BLaER1 treated with 17β-estradiol and CSF1 and Interleukin-3, amounts not matched to agents 10 nM and 100 nM (cell line): ENCODE measurements around the gene PRKG1.

Source experiments
- H3K27ac ChIP-seq, 11 experiments: shearing (Covaris generic); formaldehyde crosslinking; 2 replicates each; pipeline ENCODE4 v1.8.1; 2022
- H3K27me3 ChIP-seq, 11 experiments: shearing (Covaris generic); formaldehyde crosslinking; 2 replicates each; pipeline ENCODE4 v1.8.1; 2022
- H3K36me3 ChIP-seq, 11 experiments: shearing (Covaris generic); formaldehyde crosslinking; 2 replicates each; pipeline ENCODE4 v1.8.1; 2022
- H3K4me1 ChIP-seq, 10 experiments: shearing (Covaris generic); formaldehyde crosslinking; 2 replicates each; pipeline ENCODE4 v1.8.1; 2022
- H3K4me2 ChIP-seq, 11 experiments: shearing (Covaris generic); formaldehyde crosslinking; 2 replicates each; pipeline ENCODE4 v1.8.1; 2022
- H3K4me3 ChIP-seq, 10 experiments: shearing (Covaris generic); formaldehyde crosslinking; 2 replicates each; pipeline ENCODE4 v1.8.1; 2022
- H3K9ac ChIP-seq, 11 experiments: shearing (Covaris generic); formaldehyde crosslinking; 2 replicates each; pipeline ENCODE4 v1.8.1; 2022
- H3K9me3 ChIP-seq, 11 experiments: shearing (Covaris generic); formaldehyde crosslinking; replicated peaks in 1 of 11; 2 replicates each; pipeline ENCODE4 v1.8.1; 2022
- H4K20me1 ChIP-seq, 11 experiments: shearing (Covaris generic); formaldehyde crosslinking; 2 replicates each; pipeline ENCODE4 v1.8.1; 2022
- Cebpa-rat ChIP-seq, 11 experiments: shearing (Covaris generic); IDR thresholded peaks; 2 replicates each; pipeline ENCODE4 v1.8.1; 2022

PRKG1 gene

DNA sequence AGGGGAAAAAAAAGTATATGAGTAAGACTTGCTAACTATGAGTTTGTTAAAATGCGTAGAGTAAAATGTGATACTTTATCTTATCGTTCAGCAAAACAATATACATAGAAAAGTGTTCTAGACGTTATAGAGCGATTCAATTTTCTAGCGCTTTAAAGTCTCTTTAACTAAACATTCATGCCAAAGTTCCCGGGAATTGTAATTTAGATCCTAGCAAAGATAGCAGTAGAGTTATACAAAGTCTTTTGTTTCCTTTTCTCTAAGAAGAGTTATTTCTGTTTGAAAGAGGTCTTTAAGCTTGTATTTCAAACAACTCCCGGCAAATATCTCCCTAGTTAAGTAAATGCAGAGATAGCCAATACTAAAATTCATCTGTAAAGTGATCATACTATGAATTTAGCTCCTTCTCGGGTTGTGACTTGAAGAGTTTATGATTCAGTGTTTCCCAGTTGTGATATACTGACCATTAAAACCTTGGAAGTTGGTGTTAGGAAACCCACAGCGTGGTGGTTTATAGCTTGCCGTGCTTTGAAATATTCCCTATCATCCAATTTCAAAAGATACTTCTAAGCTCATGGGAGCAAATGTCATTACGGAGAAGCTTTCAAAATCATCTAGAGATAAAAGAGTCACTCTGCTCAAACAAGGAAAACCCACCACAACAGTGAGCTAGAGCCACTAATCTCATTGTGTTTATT lies 453.4 kb downstream of the PRKG1 start:
- no peaks in the 10 kb centered on the region for H3K27me3 ChIP-seq
- H3K36me3 ChIP-seq, result no peaks in the 10 kb centered on the region
- H4K20me1 ChIP-seq, result no peaks in the 10 kb centered on the region
- H3K27ac ChIP-seq, result no peak overlapping the region
- peak overlapping the region in 3 of 11 experiments; percentile 19 to 24 (median 24); a peak in 5 of 22 replicates for H3K4me2 ChIP-seq
- H3K9ac ChIP-seq, result no peak overlapping the region
- H3K9me3 ChIP-seq, result no peaks in the 10 kb centered on the region
- H3K4me3 ChIP-seq, result no peak overlapping the region
- peaks cover 0 to 11% (median 6%) of the 10 kb centered on the region in 10 experiments; a peak in 8 of 20 replicates for H3K4me1 ChIP-seq
- no peak for TF ChIP-seq Cebpa-rat (IDR thresholded peaks at IDR 0.05)

DNA sequence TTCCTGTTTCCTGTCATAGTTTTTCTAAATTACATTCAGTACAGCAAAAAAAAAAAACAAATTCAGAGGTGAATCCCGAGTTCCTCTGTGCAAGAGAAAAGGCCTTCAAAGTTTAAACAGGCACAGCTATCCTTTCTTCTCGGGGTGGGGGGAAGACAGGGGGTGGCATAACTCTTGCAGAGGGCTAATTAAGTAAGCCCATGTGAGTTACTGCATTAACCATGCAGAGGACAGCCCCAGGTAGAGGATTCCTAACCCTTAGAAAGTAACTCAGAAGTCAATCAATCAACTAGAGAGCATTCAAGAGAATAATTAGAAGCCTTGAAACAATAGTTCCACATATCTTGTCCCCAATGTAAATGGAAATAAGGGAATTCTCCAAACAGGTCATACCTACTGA lies 454.2 kb downstream of the PRKG1 start:
- Histone ChIP-seq H3K9ac (no peak overlapping the region), H3K4me3 (no peak overlapping the region), H3K9me3 (no peaks in the 10 kb centered on the region), H3K4me2 (peak overlapping the region in 7 of 11 experiments; percentile 13 to 52 (median 24); a peak in 8 of 22 replicates), H3K4me1 (peaks cover 0 to 11% (median 6%) of the 10 kb centered on the region in 10 experiments; a peak in 8 of 20 replicates), H3K36me3 (no peaks in the 10 kb centered on the region), H3K27me3 (no peaks in the 10 kb centered on the region), H3K27ac (no peak overlapping the region), H4K20me1 (no peaks in the 10 kb centered on the region)
- no peak for TF ChIP-seq Cebpa-rat (IDR thresholded peaks at IDR 0.05)

DNA sequence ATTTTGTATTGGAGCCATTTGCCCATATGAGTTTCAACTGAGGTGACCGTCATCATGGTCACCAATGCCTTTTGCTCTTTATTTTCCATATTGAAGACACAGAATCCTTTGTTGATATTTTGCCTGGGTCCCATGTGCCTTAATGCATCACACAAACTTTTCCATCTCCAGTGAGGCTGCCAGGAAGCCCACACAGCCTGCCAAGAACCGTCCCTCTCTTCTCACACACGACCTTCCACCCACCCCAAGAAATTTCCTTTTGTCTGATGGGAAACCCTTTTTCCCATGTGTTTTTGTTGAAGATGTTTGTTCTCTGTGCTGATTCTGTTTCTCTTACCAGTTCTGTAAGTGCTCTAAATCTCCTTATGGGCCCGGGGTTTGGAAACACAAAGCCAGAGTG lies 456.3 kb downstream of the PRKG1 start:
- H3K9me3 ChIP-seq, result no peaks in the 10 kb centered on the region
- H3K4me3 ChIP-seq, result no peak overlapping the region
- H3K4me2 ChIP-seq, result no peak overlapping the region
- no peaks in the 10 kb centered on the region for H3K27me3 ChIP-seq
- no peaks in the 10 kb centered on the region for H3K36me3 ChIP-seq
- H3K4me1 ChIP-seq, result peaks cover 0 to 11% (median 6%) of the 10 kb centered on the region in 10 experiments; a peak in 8 of 20 replicates
- no peak for TF ChIP-seq Cebpa-rat (IDR thresholded peaks at IDR 0.05)
- H3K27ac ChIP-seq, result no peak overlapping the region
- H4K20me1 ChIP-seq, result no peaks in the 10 kb centered on the region
- no peak overlapping the region for H3K9ac ChIP-seq

DNA sequence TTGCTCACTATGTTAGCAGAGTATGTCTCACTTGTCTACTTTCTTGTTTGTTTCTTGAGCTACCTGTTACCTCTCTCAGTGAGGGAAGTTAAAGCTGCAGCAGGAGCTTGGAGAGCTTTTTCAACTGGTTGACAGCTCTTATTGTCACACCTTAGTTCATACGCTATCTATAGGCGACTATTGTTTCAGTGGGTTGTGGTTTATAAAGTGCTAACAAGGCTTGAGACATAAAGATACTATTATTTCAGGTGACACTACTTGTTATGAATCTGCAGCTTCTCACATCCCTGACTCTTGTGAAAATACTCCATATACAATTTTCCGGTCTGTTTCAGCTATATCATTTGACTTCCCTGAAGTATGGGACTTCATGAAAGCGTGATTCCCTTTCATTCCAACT lies 457.8 kb downstream of the PRKG1 start:
- TF ChIP-seq Cebpa-rat (IDR thresholded peaks at IDR 0.05), result no peak
- Histone ChIP-seq H3K4me2 (no peak overlapping the region), H3K4me3 (no peak overlapping the region), H4K20me1 (no peaks in the 10 kb centered on the region), H3K27me3 (no peaks in the 10 kb centered on the region), H3K4me1 (peaks cover 0 to 11% (median 6%) of the 10 kb centered on the region in 10 experiments; a peak in 8 of 20 replicates), H3K9ac (no peak overlapping the region), H3K27ac (no peak overlapping the region), H3K36me3 (no peaks in the 10 kb centered on the region), H3K9me3 (no peaks in the 10 kb centered on the region)

DNA sequence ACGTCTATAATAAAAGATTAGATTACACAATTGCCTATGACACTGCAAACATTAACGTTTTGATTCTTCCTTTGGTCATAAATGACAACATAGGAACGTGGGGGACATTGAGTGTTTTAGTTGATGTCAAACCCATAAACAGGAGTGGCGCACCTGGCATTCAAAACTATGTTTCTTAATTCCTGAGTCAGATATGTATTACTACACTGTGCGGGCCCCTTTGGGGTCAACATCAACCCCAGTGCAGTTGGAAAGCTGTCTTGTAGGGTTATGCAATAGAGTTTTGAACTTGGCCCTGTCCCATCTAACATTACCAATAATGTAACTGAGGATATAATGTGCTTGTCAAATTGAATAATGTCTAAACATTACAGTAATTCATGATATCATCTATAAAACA lies 468.6 kb downstream of the PRKG1 start:
- no peak for TF ChIP-seq Cebpa-rat (IDR thresholded peaks at IDR 0.05)
- no peaks in the 10 kb centered on the region for H3K36me3 ChIP-seq
- no peaks in the 10 kb centered on the region for H3K4me1 ChIP-seq

DNA sequence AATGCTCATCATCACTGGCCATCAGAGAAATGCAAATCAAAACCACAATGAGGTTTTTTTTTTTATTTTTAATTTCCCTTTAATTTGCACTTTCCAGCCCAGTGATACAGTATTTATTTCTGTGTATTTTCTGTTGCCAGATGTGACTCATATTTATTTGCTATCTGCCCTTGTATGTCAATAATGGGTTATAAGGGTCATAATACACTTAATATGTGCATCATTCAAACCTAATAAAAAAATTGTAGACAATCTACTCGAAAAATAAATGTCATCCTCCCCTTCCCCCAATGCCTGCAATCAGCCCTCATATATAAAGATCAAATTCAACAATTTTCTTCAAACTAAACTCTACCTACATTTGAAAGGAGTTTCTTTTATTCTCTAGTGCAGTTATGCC lies 470.6 kb downstream of the PRKG1 start:
- Histone ChIP-seq H3K27me3 (no peaks in the 10 kb centered on the region), H3K4me2 (no peak overlapping the region), H3K27ac (no peak overlapping the region), H4K20me1 (no peaks in the 10 kb centered on the region), H3K4me3 (no peak overlapping the region), H3K9me3 (no peaks in the 10 kb centered on the region), H3K4me1 (no peaks in the 10 kb centered on the region), H3K36me3 (no peaks in the 10 kb centered on the region), H3K9ac (no peak overlapping the region)
- TF ChIP-seq Cebpa-rat (IDR thresholded peaks at IDR 0.05), result no peak

More for the DNA sequence above, 468.6 kb downstream of the PRKG1 start:
- no peak overlapping the region for H3K27ac ChIP-seq
- H4K20me1 ChIP-seq, result no peaks in the 10 kb centered on the region
- no peak overlapping the region for H3K9ac ChIP-seq
- no peak overlapping the region for H3K4me3 ChIP-seq
- no peaks in the 10 kb centered on the region for H3K9me3 ChIP-seq
- no peaks in the 10 kb centered on the region for H3K27me3 ChIP-seq
- H3K4me2 ChIP-seq, result no peak overlapping the region

DNA sequence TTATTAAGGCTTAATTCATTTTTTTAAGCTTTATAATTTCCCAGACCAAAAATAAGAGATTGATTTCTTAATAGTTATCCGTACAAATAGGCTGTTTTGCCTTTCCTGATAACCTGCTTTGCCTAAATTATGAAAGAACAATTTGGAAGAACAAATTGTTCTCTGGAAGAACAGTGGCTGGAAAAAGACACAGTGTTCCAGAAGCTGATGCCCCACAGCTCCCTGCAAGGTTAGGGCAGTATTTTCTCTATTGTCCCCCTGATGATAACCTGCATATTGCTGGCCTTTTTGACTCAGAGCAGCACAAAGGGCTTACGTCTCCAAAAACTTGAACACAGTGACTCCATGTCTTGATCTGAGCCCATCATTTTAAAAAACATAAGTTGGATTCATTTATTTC lies 473.7 kb downstream of the PRKG1 start:
- no peaks in the 10 kb centered on the region for H4K20me1 ChIP-seq
- no peaks in the 10 kb centered on the region for H3K9me3 ChIP-seq
- no peak overlapping the region for H3K9ac ChIP-seq
- H3K4me1 ChIP-seq, result no peaks in the 10 kb centered on the region
- H3K27me3 ChIP-seq, result no peaks in the 10 kb centered on the region
- no peak overlapping the region for H3K27ac ChIP-seq
- H3K4me3 ChIP-seq, result no peak overlapping the region
- no peaks in the 10 kb centered on the region for H3K36me3 ChIP-seq
- H3K4me2 ChIP-seq, result no peak overlapping the region
- TF ChIP-seq Cebpa-rat (IDR thresholded peaks at IDR 0.05), result no peak

DNA sequence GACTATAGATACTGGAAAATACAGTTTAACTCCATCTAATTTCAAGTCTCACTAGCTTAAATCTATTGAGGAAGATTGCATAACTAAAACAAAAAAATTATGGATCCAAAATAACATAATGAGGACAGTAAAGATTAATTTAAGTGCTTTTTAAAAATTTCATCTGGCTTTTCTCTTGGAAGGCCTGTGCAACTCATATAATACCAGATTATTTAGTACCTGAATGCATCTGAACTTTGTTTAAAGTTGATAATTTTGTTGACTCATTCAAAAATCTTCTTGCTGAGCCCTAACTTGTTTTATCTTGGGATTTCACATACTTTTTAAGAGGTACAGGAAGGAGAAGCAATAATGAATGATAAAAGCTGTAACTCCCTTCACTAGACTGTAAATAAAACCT lies 478.6 kb downstream of the PRKG1 start:
- H3K9me3 ChIP-seq, result no peaks in the 10 kb centered on the region

DNA sequence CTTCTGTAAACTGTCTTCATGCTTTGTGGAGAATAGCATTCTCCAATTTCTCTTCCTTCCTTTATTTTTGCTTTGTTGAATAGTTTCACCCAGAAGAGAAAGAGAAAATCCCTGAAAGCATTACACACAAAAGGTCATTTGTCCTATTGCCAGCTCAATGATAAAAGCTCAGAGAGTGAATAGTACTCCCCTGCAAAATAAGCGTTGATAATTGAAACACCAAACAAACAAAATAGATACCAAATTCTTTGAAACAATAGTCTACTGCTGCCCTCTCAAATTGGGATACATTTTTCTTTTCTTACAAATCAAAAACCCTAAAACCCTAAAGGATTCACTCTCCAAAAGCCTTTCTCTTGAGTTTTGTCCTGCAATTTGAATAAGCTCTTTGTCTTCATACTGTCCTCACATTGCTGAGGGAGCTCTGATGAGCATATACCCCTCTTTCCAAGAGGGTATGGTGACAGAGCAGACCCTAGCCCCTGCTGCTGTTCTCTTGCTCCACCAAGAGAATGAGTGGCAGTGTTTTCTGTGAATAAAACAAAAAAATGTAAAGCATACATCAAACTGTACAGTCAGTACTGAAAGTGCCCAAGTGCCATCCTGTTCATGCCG lies 490.7 kb downstream of the PRKG1 start:
- Histone ChIP-seq H3K9ac (no peak overlapping the region), H3K27ac (no peak overlapping the region), H3K9me3 (no peaks in the 10 kb centered on the region), H3K36me3 (no peaks in the 10 kb centered on the region), H3K4me3 (no peak overlapping the region), H3K27me3 (no peaks in the 10 kb centered on the region), H3K4me1 (peaks cover 0 to 10% (median 8%) of the 10 kb centered on the region in 10 experiments; a peak in 12 of 20 replicates), H4K20me1 (no peaks in the 10 kb centered on the region), H3K4me2 (no peak overlapping the region)
- no peak for TF ChIP-seq Cebpa-rat (IDR thresholded peaks at IDR 0.05)

More for the DNA sequence above, 478.6 kb downstream of the PRKG1 start:
- Histone ChIP-seq H3K9ac (no peak overlapping the region), H3K27ac (no peak overlapping the region), H3K27me3 (no peaks in the 10 kb centered on the region), H3K4me2 (no peak overlapping the region), H3K4me1 (no peaks in the 10 kb centered on the region), H4K20me1 (no peaks in the 10 kb centered on the region), H3K4me3 (no peak overlapping the region), H3K36me3 (no peaks in the 10 kb centered on the region)
- no peak for TF ChIP-seq Cebpa-rat (IDR thresholded peaks at IDR 0.05)

DNA sequence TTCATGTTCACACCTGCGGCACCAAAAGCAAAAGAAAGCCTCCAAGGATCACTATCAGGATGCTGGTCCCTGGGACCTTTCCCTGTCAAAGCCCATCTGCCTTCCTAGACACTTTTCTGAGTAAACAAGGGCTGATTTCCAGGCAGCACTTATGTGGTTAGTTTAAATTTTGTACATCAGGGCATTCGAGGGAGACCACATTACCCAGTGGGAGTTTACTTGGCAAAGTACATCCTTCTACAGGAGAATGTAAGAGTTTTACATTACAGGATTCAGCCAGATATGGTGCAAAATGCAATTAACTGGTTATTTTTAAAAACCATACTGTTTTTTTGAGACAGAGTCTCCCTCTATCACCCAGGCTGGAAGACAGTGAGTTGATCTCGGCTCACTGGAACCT lies 493.0 kb downstream of the PRKG1 start:
- Histone ChIP-seq H3K27ac (no peak overlapping the region), H3K9me3 (no peaks in the 10 kb centered on the region), H3K4me3 (no peak overlapping the region), H3K4me1 (peaks cover 0 to 10% (median 8%) of the 10 kb centered on the region in 10 experiments; a peak in 12 of 20 replicates), H3K9ac (no peak overlapping the region), H4K20me1 (no peaks in the 10 kb centered on the region), H3K4me2 (peak overlapping the region in 8 of 11 experiments; percentile 8 to 50 (median 38); a peak in 15 of 22 replicates), H3K36me3 (no peaks in the 10 kb centered on the region), H3K27me3 (no peaks in the 10 kb centered on the region)
- TF ChIP-seq Cebpa-rat (IDR thresholded peaks at IDR 0.05), result no peak
